Smooth muscle cell of the brain vasculature (primary cell): ENCODE measurements around the gene FLOT2.
"Not testable (repeated sequence)": the region's sequence is repeated elsewhere in the genome, so short reads cannot be mapped to it uniquely, and the experiment has no call there.

Experiments
- DNase-seq: peaks from one replicate; pipeline ENCODE4 v3.0.0-alpha.2; 2012; ENCODE audit warnings: low read depth, low spot score

Gene FLOT2, protein sequence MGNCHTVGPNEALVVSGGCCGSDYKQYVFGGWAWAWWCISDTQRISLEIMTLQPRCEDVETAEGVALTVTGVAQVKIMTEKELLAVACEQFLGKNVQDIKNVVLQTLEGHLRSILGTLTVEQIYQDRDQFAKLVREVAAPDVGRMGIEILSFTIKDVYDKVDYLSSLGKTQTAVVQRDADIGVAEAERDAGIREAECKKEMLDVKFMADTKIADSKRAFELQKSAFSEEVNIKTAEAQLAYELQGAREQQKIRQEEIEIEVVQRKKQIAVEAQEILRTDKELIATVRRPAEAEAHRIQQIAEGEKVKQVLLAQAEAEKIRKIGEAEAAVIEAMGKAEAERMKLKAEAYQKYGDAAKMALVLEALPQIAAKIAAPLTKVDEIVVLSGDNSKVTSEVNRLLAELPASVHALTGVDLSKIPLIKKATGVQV

DNA sequence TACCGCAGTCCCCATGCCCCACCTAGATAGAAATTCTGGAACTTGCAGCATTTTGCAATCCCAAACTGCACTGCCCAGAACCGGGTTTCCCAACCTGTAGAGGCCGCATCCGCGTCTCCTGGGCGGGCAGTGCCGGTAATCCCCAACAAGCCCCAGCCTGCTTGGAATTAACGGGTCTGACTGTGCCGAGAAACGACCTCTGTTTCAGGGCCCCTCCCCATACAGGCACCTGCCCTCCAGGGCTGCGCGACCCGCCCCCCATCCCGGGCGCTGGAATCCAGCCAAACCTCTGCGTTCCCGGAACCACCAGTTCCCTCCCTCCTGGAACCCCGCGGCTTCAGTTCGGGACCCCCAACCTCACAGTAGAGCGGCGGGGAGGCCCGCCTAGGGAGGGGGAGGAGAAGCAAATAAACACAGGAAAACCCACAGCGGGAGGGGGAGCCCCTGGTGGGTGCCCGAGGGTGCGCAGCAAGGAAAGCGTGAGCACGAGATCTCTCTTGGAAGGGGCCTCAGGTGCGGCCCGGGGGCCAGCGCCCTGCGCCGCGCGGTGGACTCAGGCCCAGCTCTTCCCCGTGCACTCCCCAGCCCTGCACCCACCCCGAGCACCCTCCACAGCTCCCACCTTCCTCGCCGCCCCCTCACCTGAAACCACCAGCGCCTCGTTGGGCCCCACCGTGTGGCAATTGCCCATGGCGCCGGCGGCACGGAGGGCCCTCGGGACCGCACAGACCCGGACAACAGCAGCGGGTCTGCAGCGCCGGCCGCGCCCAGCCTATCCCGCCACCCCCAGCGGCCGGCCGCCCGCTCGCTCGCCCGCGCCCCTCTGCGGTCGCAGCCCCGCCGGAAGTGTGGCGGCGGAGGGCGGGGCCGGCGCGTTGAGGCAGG is at the start of gene FLOT2:
TSS of gene FLOT2 (minus strand) at position 850 of the 885 bp plus-strand sequence. CDS start at position 691, 159 bp downstream.
- no peak for DNase-seq

DNA sequence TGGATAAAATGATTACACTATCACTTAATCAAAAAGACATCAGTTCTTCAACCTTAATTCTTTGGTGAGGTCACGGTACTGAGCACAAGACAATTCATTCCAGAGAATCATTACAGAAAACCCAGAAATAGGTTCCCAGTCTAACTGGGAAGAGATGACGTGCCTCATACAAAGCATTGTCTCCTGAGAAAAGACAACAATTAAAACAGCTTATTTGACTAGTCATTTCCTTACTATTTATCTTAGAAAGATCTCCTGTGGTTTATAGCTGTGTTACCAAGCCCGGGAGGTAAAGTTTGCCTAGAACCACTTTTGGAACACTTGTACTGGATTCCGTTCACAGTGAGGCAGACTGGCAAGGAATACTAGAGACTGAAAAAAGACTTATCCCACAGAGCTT is 48.7 kb upstream of the FLOT2 start:
- peak; percentile 71 for DNase-seq

DNA sequence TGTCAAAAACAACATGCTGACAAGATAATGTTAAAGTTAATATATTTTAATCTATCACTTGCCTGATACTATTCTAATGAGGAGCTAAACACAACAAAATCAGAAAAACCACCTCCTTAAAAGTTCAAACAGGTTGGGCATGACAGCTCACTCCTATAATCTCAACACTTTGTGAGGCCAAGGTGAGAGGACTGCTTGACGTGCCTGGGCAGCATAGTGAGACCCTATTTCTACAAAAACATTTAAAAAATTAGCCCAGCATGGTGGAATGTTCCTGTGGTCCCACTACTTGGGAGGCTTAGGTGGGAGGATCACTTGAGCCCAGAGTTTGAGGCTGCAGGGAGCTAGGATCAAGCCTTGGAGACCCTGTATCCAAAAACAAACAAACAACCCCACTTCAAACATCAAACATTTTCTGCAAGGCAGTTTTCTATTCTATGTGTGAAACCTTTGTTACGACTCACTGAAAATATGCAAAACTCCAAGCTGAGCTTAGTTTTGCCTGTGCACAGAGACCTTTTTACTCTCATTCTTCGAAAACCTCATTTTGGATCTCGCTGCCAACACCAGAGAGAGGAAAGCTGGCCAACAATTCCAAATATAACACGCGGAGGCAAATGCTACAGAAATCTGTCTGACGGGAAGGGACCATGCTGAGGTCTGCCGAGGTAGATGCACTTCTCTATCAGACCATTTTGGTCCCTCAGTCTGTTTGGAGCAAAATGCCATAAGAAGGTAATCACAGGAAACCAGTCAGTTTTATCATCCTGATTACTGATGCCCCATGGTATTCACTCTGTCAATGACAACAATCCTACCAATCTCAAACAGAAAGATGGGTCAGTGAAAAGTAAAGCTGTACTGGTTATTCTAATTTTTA is 47.6 kb upstream of the FLOT2 start:
- DNase-seq: no peak

DNA sequence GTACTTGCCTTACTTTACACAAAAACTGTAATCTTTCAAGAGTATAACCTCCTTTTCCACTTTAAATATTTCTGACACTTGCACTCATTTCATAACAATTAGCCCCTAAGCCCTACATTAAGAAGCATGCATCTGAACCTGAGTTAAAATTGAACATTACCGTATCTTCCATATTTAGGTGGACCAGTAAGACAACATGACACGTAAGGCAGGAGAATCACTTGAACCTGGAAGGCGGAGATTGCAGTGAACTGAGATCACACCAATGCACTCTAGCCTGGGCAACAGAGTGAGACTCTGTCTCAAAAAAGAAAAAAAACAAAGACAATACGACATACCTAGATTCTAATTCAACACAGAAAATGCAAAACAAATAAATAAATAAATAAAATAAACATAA is 46.8 kb upstream of the FLOT2 start:
- no peak for DNase-seq

DNA sequence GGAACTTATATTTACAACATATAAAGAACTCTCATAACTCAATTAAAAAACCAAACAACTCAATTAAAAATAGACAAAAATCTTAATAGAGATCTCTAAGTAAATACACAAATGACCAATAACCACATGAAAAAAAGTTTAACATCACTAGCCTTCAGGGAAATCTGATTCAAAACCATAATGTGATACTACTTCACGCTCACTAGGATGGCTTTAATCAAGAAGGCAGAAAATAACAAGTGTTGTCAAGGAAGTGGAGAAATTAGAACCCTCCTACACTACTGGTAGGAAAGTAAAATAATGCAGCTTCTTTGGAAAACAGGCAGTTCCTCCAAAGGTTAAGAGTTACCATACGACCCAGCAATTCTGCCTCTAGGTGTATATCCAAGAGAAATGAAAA is 45.4 kb upstream of the FLOT2 start:
- no peak for DNase-seq

DNA sequence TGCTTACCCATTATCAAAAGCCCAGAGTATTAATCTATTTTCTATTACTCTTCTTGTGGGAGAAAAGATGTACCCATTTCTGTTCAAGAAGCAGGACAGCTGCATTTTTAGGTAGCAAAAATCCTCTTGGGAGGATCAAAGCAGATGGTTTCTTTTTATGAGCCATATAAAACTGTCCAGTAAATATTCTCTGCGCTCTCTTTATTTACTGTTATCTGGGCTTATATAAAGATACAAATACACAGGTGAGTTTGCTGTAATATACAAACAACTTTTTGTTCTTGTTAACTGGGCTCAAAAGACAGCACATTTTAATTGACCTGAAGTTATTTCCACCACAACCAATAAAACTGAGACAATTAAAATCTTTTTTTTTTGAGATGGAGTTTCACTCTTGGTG is 43.7 kb upstream of the FLOT2 start:
- no peak for DNase-seq

DNA sequence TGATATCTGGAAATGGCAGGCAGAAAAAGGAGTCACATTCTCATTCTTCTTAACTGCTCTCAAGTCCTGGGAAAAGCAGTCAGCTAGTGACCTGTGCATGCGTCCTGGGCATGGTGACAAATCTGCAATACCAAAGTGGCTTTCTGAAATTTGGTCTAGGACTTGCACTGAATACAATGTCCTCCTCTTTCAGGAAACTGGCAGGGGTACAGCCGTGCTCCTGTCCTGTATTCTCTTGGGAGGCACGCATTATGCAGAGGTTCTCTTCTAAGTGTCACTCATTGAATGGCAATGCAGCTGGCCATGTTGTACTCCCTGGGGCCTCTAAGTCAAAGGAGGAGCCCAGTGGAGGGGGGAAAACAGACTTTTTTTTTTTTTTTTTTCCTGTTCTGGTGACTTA is 43.1 kb upstream of the FLOT2 start:
- DNase-seq: no peak

DNA sequence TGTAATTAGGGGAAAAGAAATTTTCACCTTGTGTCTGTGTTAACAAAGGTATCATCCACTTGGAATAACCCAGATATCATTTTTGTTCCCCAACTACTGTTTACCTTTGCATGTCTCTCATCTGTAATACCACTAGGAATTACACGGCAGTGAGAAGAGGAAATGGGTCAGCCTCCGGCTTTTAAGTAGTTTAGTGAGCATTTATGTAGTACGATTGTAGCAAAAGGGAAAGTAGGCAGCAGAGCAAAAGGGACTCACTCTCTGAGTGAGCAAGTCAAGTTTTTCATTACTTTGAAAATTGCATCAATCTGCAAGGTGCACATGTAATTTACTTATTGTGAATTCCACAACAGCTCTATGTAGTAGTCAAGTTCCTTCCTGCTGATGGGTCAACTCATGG is 42.6 kb upstream of the FLOT2 start:
- DNase-seq: no peak

DNA sequence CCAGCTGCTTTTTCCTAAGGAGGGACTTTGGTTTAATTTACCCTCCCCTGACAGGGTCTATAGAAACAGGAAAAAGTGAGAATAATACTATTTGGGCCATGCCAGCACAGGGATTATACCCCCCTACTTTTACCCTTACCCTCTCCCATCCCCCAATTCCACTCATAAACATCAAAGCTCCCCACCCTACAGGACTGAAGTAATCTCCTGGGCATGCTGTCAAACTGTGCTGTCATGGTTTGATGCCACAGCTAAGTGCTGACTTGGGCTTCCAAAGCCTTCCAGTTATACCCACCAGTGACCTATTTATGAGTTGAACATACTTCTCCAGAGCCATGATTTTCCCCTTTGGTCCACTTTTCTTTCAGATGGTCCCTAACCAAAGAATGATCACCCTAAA is 41.0 kb upstream of the FLOT2 start:
- DNase-seq: no peak

DNA sequence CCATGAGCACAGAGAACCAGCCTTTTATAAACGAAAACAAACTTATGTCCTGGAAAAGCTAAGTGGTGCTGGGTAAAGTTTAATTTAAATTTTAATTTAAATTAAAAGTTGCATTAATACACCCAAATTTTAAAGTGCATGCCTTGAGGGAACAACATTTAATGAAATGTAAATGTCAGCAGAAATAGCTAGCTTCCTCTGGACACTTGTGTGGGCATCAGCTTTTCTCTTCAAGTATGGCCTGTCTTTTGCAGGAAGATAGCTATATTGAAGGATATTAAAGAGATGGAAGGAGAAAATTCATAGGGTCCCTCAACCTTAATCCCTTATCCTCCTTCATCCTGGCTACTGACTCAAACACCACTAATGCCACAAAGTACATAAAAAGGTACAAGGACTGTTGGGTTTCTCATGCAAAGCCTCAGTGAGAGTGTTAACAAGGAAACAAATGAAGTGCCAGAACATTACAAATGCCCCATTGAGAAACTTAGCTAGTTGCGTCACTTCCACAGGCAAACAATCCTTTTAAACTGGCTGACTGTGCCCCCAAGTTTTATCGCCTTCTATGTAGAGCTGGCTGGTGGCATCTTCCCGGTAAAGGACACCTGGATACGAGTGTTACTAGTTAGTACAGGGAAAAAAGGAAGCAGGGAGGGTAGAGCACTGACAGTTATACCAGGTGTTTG is 39.7 kb upstream of the FLOT2 start:
- DNase-seq: no peak

DNA sequence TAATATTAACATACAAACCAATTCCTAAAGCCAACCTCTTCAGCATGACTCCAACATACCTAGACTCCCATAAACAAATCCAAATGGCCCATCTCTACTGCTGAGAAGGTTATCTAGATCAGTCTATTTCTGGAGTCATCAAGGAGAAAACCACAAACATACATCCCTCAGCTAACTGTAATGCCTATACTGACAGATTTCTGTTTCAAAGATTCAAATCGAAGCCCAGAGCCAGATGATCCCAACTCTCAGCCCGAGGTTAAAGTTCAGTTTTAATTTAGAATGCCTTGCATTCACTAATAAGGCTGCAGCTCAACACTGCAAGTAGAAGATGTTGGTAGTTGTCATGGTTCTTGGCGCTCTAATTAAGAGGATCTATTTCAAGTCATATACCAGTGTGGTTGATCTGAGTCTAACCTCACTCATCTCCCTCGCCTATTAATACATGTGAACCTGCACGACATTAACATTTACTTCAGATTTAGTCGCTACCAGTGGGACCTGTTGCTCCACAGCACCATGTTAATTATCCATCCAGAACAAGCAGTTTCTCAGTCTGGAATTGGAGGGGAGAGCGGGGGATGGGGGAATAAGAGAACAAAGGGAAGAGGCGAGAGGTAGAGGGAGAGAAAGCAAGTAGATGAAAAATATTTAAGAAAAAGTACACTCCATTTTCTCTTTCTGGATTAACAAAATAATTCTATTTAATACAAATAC is 38.4 kb upstream of the FLOT2 start:
- no peak for DNase-seq

DNA sequence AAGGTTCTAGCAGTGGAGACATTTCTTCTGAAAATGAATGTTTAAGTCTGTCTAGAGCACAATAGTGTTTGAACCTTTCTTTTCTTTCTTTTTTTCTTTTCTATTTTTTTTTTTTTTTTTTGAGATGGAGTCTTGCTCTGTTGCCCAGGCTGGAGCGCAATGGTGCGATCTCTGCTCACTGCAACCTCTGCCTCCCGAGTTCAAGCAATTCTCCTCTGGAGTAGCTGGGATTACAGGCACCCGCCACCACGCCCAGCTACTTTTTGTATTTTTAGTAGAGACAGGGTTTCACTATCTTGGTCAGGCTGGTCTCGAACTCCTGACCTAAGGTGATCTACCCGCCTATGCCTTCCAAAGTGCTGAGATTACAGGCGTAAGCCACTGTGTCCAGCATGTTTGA is 37.0 kb upstream of the FLOT2 start:
- DNase-seq: not testable (repeated sequence)

DNA sequence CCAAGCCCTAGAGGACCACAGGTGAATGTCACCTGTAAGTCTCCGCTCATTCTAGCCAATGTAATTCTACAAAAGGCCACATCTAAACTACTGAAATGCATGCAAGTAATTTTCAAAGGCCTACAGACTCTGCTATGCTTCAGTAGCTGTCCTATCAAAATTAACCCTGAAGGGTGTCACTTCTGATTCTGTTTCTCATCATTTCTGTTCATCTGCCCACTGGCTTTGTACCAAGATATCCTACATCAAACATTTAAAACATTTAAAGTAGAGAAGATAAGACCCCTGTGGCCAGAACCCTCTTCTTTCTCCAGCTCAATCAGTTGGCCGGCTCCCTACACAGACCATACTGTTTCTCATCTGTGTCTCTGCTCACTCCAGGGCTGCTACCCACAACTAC is 32.3 kb upstream of the FLOT2 start:
- DNase-seq: no peak

DNA sequence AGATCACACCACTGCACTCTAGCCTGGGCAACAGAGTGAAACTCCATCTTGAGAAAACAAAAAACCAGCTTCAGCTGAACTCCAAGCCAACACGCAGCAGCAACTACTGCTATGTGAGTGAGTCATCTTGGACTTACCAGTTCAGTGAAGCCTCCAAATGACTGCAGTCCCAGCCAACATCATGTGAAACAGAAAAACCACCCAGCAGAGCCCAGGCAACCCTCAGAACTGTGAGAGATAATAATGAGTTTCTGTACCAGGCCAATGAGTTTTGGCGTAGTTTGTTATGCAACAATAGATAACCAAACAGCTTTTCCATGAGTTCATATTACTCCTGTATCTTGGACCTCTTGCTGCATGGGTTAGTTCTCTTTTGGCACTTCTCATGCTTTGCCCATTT is 30.5 kb upstream of the FLOT2 start:
- DNase-seq: no peak

DNA sequence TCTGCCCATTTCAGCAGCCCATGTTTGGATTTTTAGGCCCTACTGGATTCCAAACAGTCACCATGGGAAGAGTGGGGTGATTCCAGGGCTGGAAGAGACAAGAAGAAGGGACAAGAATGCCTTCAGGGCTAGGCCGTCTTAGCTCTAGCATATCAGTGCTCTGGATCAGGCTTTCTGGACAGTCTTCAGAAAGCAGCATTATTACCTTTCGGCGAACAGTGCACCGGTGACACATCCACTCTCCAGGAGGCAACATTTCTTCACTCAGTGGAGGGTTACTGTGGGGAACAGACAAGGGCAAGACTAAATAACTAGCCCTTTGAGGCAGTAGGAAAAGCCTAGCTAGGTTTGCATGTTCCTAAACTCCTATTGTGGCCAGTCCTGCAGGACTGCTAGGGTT is 29.3 kb upstream of the FLOT2 start:
- no peak for DNase-seq

DNA sequence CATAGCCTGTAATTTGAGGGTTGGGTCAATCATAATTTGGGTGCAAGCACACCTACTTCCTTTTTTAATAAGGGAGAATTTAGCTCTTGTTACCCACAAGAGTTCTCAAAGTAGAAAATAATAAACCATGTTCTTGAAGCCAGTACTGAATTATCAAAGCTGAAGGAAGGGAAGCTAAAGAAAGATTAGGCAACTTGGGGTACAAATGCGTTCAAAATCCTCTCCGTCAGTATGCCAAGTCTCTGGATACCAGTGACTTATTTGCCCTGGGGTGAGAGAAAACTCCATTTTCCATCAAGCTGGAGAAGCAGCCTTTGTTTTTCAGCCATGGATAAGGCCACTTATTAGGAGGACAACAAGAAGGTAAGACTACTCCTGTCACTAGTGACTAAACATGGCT is 28.8 kb upstream of the FLOT2 start:
- DNase-seq: no peak

DNA sequence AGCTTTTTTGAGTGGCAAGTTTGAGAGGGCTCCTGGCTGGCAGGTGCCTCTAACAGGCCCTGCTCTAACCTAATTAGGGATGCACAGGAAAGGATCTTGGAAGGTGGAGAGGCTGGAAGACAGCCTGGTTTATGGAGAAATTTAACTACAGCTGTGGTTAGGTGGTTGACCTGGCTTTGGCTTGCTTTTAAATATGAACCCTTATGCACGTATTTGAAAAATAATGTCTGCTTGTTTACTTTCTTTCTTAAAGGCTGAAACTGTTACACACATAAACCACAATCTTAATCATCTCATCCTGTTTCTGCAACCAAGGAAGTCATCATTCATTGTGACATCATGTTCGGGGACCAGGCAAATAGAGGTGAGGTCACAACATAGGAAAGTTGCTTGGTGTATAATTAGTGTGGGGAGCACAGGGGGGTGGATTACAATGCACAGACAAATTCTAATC is 28.4 kb upstream of the FLOT2 start:
- no peak for DNase-seq

DNA sequence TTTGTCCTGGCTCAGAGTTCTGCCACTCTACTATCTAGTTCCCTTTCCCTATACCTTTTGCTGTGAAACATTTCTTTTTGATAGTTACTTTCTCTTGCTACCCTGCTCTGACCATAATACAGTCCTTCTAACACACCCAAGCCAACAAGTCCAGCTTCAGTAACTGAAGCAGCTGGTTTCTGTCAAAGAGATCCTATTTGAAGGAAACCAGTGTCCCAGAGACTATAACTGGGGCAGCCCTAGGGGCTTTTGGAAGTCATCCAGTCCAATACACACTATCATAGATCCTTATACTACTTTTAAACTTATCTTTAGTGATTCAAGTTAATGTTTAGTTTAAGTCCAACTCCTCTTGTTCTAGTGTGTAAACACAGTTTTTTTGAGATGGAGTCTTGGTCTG is 22.7 kb upstream of the FLOT2 start:
- no peak for DNase-seq

DNA sequence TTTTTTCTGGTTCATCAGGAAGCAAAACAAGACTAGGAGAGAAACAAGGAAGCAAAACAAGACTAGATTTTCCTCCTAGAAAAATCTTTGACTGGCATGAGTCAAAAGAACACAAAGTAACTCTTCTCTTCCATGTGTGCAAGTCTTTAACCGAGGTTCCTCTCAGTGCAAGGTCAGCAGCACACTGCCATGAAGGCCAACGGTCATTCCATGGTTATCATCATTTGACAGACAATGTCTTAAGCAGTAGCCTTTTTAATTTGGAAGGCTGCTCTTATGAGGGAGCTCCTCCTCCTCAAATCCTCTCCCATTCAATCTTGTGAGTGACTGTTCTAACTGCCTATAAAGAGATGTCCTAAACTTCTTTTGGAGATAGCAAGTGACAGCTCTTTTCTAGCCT is 20.8 kb upstream of the FLOT2 start:
- DNase-seq: no peak

DNA sequence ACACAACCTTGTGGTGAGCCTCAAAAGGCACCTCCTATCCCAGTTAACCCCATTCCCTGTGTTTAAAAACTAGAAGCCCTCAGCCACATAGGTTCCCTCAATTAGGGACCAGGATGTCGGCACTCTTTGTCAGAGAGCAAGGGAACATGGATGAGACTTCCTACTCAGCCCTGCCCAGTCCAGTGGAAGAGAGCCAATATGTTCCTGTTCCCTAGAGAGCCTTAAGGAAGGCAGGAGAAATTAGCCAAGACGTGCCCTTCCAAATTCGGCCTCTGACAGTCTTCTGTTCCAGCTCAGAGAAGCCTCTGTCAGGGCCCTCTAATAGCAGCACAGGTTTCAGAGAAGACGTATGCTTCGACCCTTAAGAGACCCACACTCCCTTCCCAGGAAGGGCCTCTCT is 19.9 kb upstream of the FLOT2 start:
- no peak for DNase-seq

DNA sequence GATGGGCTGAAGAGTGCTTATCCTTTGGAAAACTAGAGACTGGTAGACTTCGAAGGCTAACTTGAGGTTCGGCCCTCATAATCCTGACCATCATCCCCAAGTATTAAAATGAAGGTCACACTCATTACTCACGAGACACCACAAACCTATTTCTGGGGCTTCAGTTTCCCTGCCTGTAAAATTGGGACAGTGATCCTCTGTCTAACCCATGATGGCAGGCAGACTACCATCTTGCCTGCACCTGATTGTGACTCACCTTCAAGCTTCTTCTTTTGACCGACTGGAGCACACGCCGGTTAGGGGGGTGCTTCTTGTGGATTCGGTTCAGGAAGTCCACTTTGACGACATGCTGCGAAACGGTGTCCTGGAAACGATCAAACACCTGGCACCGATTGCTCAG is 19.5 kb upstream of the FLOT2 start:
- DNase-seq: no peak
